Naive thymus-derived CD4-positive, alpha-beta T cell (primary cell): ENCODE results near the gene NKAIN2. TPM values are rescaled to one million over a fixed set of nuclear protein-coding genes. Genes with fewer than 3 reads are reported as not detected.

Source experiments
- ATAC-seq: fragments of 150-1000 bp; cut with Tn5 transposase; 2 replicates; pipeline ENCODE4 v1.10.0; 2021; ENCODE audit warnings: mild to moderate bottlenecking, moderate library complexity
- CTCF ChIA-PET: fragments of 350-600 bp; sonication (Branson Sonifier 250); formaldehyde crosslinking; loops from one replicate; lab custom pipeline; 2021; ENCODE audit warnings: antibody characterized with exemption; lab: Charles Lee
- POLR2A ChIA-PET: fragments of 350-600 bp; sonication (Branson Sonifier 250); formaldehyde crosslinking; loops from one replicate; lab custom pipeline; 2021; ENCODE audit warnings: antibody characterized with exemption, inconsistent platforms; lab: Charles Lee
- DNase-seq, 9 donors: peaks; one replicate each; pipeline versions ENCODE4 v3.0.0 to v3.0.0-alpha.2; 2020 to 2022; ENCODE audit warnings: mixed read lengths in 1 of 9
- H3K27ac ChIP-seq: one replicate; pipeline ENCODE4 v1.7.0; 2013; ENCODE audit warnings: mild to moderate bottlenecking, low read depth, low read length, moderate library complexity
- H3K27me3 ChIP-seq, 2 donors: one replicate each; pipeline ENCODE4 v1.7.0; 2013; ENCODE audit warnings: low read length in 2 of 2, mild to moderate bottlenecking in 2 of 2, moderate library complexity in 2 of 2; ENCODE audit not compliant: control insufficient read depth in 2 of 2, insufficient read depth in 2 of 2
- H3K36me3 ChIP-seq, 3 experiments: 1 replicate in 2 of 3; 2 replicates in 1 of 3; pipeline ENCODE4 v1.7.0; 2013; ENCODE audit warnings: low read length in 3 of 3, mild to moderate bottlenecking in 3 of 3, moderate library complexity in 1 of 3; ENCODE audit not compliant: insufficient read depth in 3 of 3, control insufficient read depth in 2 of 3
- H3K4me1 ChIP-seq, 2 donors: one replicate each; pipeline ENCODE4 v1.7.0; 2013; ENCODE audit warnings: low read length in 2 of 2, mild to moderate bottlenecking in 2 of 2, moderate library complexity in 1 of 2; ENCODE audit not compliant: control insufficient read depth in 2 of 2, insufficient read depth in 2 of 2
- H3K4me3 ChIP-seq: 2 replicates; pipeline ENCODE4 v1.7.0; 2013; ENCODE audit warnings: mild to moderate bottlenecking, low read length
- H3K9me3 ChIP-seq, 3 experiments: 1 replicate in 2 of 3; 2 replicates in 1 of 3; pipeline ENCODE4 v1.7.0; 2013; ENCODE audit warnings: low read length in 3 of 3; ENCODE audit not compliant: control insufficient read depth in 2 of 3
- H3K27ac Mint-ChIP-seq, 9 donors: one replicate each; pipeline ENCODE4 v1.8.0; 2020 to 2022; ENCODE audit warnings: mixed read lengths in 9 of 9, mild to moderate bottlenecking in 8 of 9, moderate library complexity in 5 of 9, inconsistent platforms in 2 of 9
- H3K27me3 Mint-ChIP-seq, 5 donors: one replicate each; pipeline ENCODE4 v1.8.0; 2021 to 2022; ENCODE audit warnings: mixed read lengths in 5 of 5, mild to moderate bottlenecking in 1 of 5
- H3K36me3 Mint-ChIP-seq, 5 donors: one replicate each; pipeline ENCODE4 v1.8.0; 2020 to 2022; ENCODE audit warnings: mixed read lengths in 5 of 5, mild to moderate bottlenecking in 3 of 5, inconsistent platforms in 1 of 5
- H3K4me1 Mint-ChIP-seq, 7 donors: one replicate each; pipeline ENCODE4 v1.8.0; 2020 to 2022; ENCODE audit warnings: mixed read lengths in 7 of 7, mild to moderate bottlenecking in 3 of 7, inconsistent platforms in 1 of 7
- H3K4me3 Mint-ChIP-seq, 10 donors: one replicate each; pipeline ENCODE4 v1.8.0; 2020 to 2022; ENCODE audit warnings: mild to moderate bottlenecking in 10 of 10, mixed read lengths in 10 of 10, moderate library complexity in 6 of 10, inconsistent platforms in 2 of 10
- H3K9me3 Mint-ChIP-seq, 11 donors: one replicate each; pipeline ENCODE4 v1.8.0; 2020 to 2022; ENCODE audit warnings: mixed read lengths in 11 of 11, mild to moderate bottlenecking in 4 of 11, inconsistent platforms in 1 of 11, moderate library complexity in 1 of 11
- intact Hi-C, 2 donors: fragments of 100-400 bp; cut with micrococcal nuclease; formaldehyde crosslinking; loops; one replicate each; pipeline ENCODE4 v1.15.1; 2023
- polyA plus RNA-seq, 2 donors: library from polyadenylated mRNA; unstranded; fragments of 300-500 nt; fragmentation: Illumina TruSeq; gene quantifications; one replicate each; pipeline ENCODE4 v1.2.3, GENCODE V29; 2021
- total RNA-seq, 6 experiments: library from RNA in 5 of 6; stranded (reverse) in 5 of 6; gene quantifications; 1 replicate in 5 of 6; 2 replicates in 1 of 6; pipeline ENCODE4 v1.2.3 and lab custom pipeline; 2021 to 2026

NKAIN2 gene
- total and polyA plus RNA-seq, 7 experiments from 2014 or later, result 0.21 to 2.9 TPM; not detected in 5

GRCh38 chr6:124798942-124799496 lies 995.4 kb downstream of the NKAIN2 start:
- Histone ChIP-seq H3K27me3 (no peaks in the 10 kb centered on the region), H3K9me3 (no peaks in the 10 kb centered on the region), H3K27ac (no peak overlapping the region), H3K36me3 (no peaks in the 10 kb centered on the region), H3K4me3 (no peak overlapping the region), H3K4me1 (no peaks in the 10 kb centered on the region)
- DNase-seq, result no peak
- Mint-ChIP-seq H3K27ac (no peak overlapping the region), H3K36me3 (no peaks in the 10 kb centered on the region), H3K27me3 (peaks cover 0 to 16% (median 13%) of the 10 kb centered on the region in 5 donors), H3K4me1 (no peaks in the 10 kb centered on the region), H3K9me3 (peaks cover 0 to 2% (median 0%) of the 10 kb centered on the region in 11 donors), H3K4me3 (no peak overlapping the region)
- intact Hi-C loops, result no loop called here
- no peak for ATAC-seq
- ChIA-PET CTCF (no interaction called here), POLR2A (no interaction called here)

GRCh38 chr6:124799638-124800037 lies 996.0 kb downstream of the NKAIN2 start:
- Histone ChIP-seq H3K4me1 (no peaks in the 10 kb centered on the region), H3K9me3 (no peaks in the 10 kb centered on the region), H3K4me3 (no peak overlapping the region), H3K36me3 (no peaks in the 10 kb centered on the region), H3K27ac (no peak overlapping the region), H3K27me3 (no peaks in the 10 kb centered on the region)
- H3K36me3 Mint-ChIP-seq, result no peaks in the 10 kb centered on the region
- H3K9me3 Mint-ChIP-seq, result peaks cover 0 to 2% (median 0%) of the 10 kb centered on the region in 11 donors
- H3K27me3 Mint-ChIP-seq, result peaks cover 0 to 16% (median 13%) of the 10 kb centered on the region in 5 donors
- POLR2A ChIA-PET, result no interaction called here
- CTCF ChIA-PET, result no interaction called here
- H3K27ac Mint-ChIP-seq, result no peak overlapping the region
- no peaks in the 10 kb centered on the region for H3K4me1 Mint-ChIP-seq
- no peak for DNase-seq
- no peak overlapping the region for H3K4me3 Mint-ChIP-seq
- ATAC-seq, result no peak
- intact Hi-C loops, result no loop called here

GRCh38 chr6:124800222-124800621 lies 996.6 kb downstream of the NKAIN2 start:
- Mint-ChIP-seq H3K36me3 (no peaks in the 10 kb centered on the region), H3K27ac (no peak overlapping the region), H3K27me3 (peaks cover 0 to 16% (median 13%) of the 10 kb centered on the region in 5 donors), H3K4me3 (no peak overlapping the region), H3K9me3 (peaks cover 0 to 2% (median 0%) of the 10 kb centered on the region in 11 donors), H3K4me1 (no peaks in the 10 kb centered on the region)
- CTCF ChIA-PET, result no interaction called here
- Histone ChIP-seq H3K27ac (no peak overlapping the region), H3K4me3 (no peak overlapping the region), H3K9me3 (no peaks in the 10 kb centered on the region), H3K4me1 (no peaks in the 10 kb centered on the region), H3K36me3 (no peaks in the 10 kb centered on the region), H3K27me3 (no peaks in the 10 kb centered on the region)
- POLR2A ChIA-PET, result no interaction called here
- DNase-seq (no peak), ATAC-seq (no peak)
- intact Hi-C loops, result no loop called here

GRCh38 chr6:124812067-124812466 lies 1008.4 kb downstream of the NKAIN2 start:
- DNase-seq, result no peak
- Histone ChIP-seq H3K9me3 (no peaks in the 10 kb centered on the region), H3K4me3 (no peak overlapping the region), H3K27me3 (no peaks in the 10 kb centered on the region), H3K27ac (no peak overlapping the region), H3K36me3 (no peaks in the 10 kb centered on the region), H3K4me1 (no peaks in the 10 kb centered on the region)
- ATAC-seq, result no peak
- H3K4me3 Mint-ChIP-seq, result no peak overlapping the region
- intact Hi-C loops, result no loop called here
- H3K9me3 Mint-ChIP-seq, result peaks cover 0 to 6% (median 0%) of the 10 kb centered on the region in 11 donors
- no peak overlapping the region for H3K27ac Mint-ChIP-seq
- H3K4me1 Mint-ChIP-seq, result no peaks in the 10 kb centered on the region
- CTCF ChIA-PET, result no interaction called here
- H3K27me3 Mint-ChIP-seq, result no peaks in the 10 kb centered on the region
- no peaks in the 10 kb centered on the region for H3K36me3 Mint-ChIP-seq
- POLR2A ChIA-PET, result no interaction called here

- Mint-ChIP-seq H3K4me3 (no peak overlapping the region), H3K36me3 (no peaks in the 10 kb centered on the region), H3K27ac (no peak overlapping the region), H3K4me1 (no peaks in the 10 kb centered on the region), H3K27me3 (peaks cover 0 to 9% (median 0%) of the 10 kb centered on the region in 5 donors), H3K9me3 (peaks cover 0 to 8% (median 0%) of the 10 kb centered on the region in 11 donors)
- CTCF ChIA-PET, result no interaction called here
- POLR2A ChIA-PET, result no interaction called here
- Histone ChIP-seq H3K27me3 (no peaks in the 10 kb centered on the region), H3K9me3 (no peaks in the 10 kb centered on the region), H3K4me3 (no peak overlapping the region), H3K4me1 (no peaks in the 10 kb centered on the region), H3K27ac (no peak overlapping the region), H3K36me3 (no peaks in the 10 kb centered on the region)
- DNase-seq, result no peak
- peak; percentile 85 for ATAC-seq
- intact Hi-C loops, result no loop called here
These were observed 1015.7 kb downstream of the NKAIN2 start for GRCh38 chr6:124819346-124819745.

GRCh38 chr6:124822204-124822613 lies 1018.5 kb downstream of the NKAIN2 start:
- no peaks in the 10 kb centered on the region for H3K4me1 Mint-ChIP-seq
- ATAC-seq (no peak), DNase-seq (no peak)
- peaks cover 0 to 9% (median 0%) of the 10 kb centered on the region in 5 donors for H3K27me3 Mint-ChIP-seq
- ChIA-PET POLR2A (no interaction called here), CTCF (no interaction called here)
- no peak overlapping the region for H3K27ac Mint-ChIP-seq
- peaks cover 0 to 7% (median 0%) of the 10 kb centered on the region in 11 donors for H3K9me3 Mint-ChIP-seq
- intact Hi-C loops, result no loop called here
- H3K4me1 ChIP-seq, result no peaks in the 10 kb centered on the region
- no peaks in the 10 kb centered on the region for H3K27me3 ChIP-seq
- H3K36me3 Mint-ChIP-seq, result no peaks in the 10 kb centered on the region
- H3K9me3 ChIP-seq, result no peaks in the 10 kb centered on the region
- no peaks in the 10 kb centered on the region for H3K36me3 ChIP-seq
- no peak overlapping the region for H3K4me3 Mint-ChIP-seq
- no peak overlapping the region for H3K27ac ChIP-seq
- H3K4me3 ChIP-seq, result no peak overlapping the region

- Histone ChIP-seq H3K4me1 (no peaks in the 10 kb centered on the region), H3K27me3 (no peaks in the 10 kb centered on the region), H3K4me3 (no peak overlapping the region), H3K36me3 (no peaks in the 10 kb centered on the region), H3K27ac (no peak overlapping the region), H3K9me3 (no peaks in the 10 kb centered on the region)
- Mint-ChIP-seq H3K4me1 (no peaks in the 10 kb centered on the region), H3K27ac (no peak overlapping the region), H3K4me3 (no peak overlapping the region), H3K9me3 (peaks cover 0 to 2% (median 0%) of the 10 kb centered on the region in 11 donors), H3K27me3 (peaks cover 0 to 9% (median 0%) of the 10 kb centered on the region in 5 donors), H3K36me3 (no peaks in the 10 kb centered on the region)
- DNase-seq, result no peak
- POLR2A ChIA-PET, result no interaction called here
- intact Hi-C loops, result no loop called here
- ATAC-seq, result no peak
- CTCF ChIA-PET, result no interaction called here
These were observed 1019.1 kb downstream of the NKAIN2 start for GRCh38 chr6:124822721-124823120.
